Muscle layer of colon (tissue), 2 donors: ENCODE measurements around the gene NFYA.

Experiments
- H3K27ac ChIP-seq: one replicate; pipeline ENCODE4 v1.7.0; 2013; ENCODE audit warnings: low read depth, mild to moderate bottlenecking, low read length, moderate library complexity
- H3K27me3 ChIP-seq, 2 donors: one replicate each; pipeline ENCODE4 v1.7.0; 2013; ENCODE audit warnings: low read length in 2 of 2, mild to moderate bottlenecking in 2 of 2; ENCODE audit not compliant: insufficient read depth in 2 of 2, control insufficient read depth in 1 of 2
- H3K36me3 ChIP-seq: one replicate; pipeline ENCODE4 v1.7.0; 2013; ENCODE audit warnings: mild to moderate bottlenecking, low read length; ENCODE audit not compliant: insufficient read depth
- H3K4me1 ChIP-seq: one replicate; pipeline ENCODE4 v1.7.0; 2013; ENCODE audit warnings: mild to moderate bottlenecking, low read length; ENCODE audit not compliant: insufficient read depth
- H3K4me3 ChIP-seq, 2 donors: one replicate each; pipeline ENCODE4 v1.7.0; 2013; ENCODE audit warnings: low read length in 2 of 2, low read depth in 1 of 2, mild to moderate bottlenecking in 1 of 2, moderate library complexity in 1 of 2
- H3K9ac ChIP-seq: one replicate; pipeline ENCODE4 v1.7.0; 2013; ENCODE audit warnings: low read length
- H3K9me3 ChIP-seq: one replicate; pipeline ENCODE4 v1.7.0; 2013; ENCODE audit warnings: mild to moderate bottlenecking, low read length
- donor health status: abdominal sarcoma.
- donor health status: Adenocarcinoma of cecum.

Gene NFYA

GRCh38 chr6:41038205-41038604 is 34.6 kb upstream of the NFYA start:
- Histone ChIP-seq H3K9ac (no peak overlapping the region), H3K27ac (no peak overlapping the region), H3K4me3 (no peak overlapping the region), H3K36me3 (no peaks in the 10 kb centered on the region), H3K27me3 (no peaks in the 10 kb centered on the region), H3K4me1 (no peaks in the 10 kb centered on the region), H3K9me3 (no peaks in the 10 kb centered on the region)

DNA sequence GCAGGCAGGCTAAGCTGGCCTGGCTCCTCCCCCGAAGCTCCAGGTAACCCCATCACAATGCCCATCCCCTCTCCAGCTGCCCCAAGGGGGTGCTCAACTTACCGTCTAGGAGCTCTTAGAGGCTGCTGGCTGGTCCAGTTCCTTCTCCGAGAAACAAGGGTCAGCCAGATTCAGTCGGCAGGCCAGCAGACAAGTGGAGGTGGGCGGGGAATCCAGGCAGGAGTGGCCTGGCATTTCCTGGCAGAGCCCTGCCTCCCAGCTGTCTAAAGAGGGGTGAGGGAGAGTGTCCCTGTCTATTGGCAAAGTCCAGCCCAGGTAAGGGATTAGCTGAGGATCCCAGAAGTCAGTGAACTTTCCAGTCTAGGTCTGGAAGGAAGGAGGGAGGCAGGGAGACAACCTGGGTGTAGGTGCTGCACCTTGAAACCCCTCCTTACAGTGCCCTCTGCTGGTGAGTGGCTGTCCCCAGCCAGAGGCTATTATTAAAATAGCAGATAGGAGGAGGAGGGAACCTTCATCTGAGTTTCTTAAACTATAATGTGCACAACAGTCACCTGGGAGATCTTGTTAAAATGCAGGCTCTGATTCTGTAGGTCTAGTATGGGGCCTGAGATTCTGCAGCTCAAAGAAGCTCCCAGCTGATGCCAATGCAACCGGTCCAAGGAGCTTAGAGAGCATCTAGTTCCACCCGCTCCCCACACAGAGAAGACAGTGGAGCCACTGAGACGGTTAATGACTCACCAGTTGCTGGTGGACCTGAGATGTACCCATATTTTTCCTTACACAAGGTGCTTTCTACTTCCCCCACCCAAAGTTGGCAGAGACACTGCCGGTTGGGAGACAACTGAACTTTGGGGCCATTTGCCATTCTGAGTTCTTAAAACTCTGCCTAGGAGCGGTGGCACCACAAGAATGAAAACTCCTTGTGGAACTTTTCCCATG is 33.4 kb upstream of the NFYA start, which contains the start of gene UNC5CL:
TSS of gene UNC5CL (minus strand) at position 162 of the 939 bp plus-strand sequence. CDS start 4,147 bp downstream, outside the sequence.
- no peak within 1 kb of the TSS for H3K27ac ChIP-seq
- no peaks in the 10 kb centered on the region for H3K9me3 ChIP-seq
- H3K4me1 ChIP-seq, result no peaks in the 10 kb centered on the region
- H3K27me3 ChIP-seq, result no peaks in the 10 kb centered on the region
- H3K9ac ChIP-seq, result no peak within 1 kb of the TSS
- H3K4me3 ChIP-seq, result no peak within 1 kb of the TSS
- H3K36me3 ChIP-seq, result no peaks in the 10 kb centered on the region

GRCh38 chr6:41040101-41040939 is 32.5 kb upstream of the NFYA start:
- Histone ChIP-seq H3K4me3 (no peak overlapping the region), H3K9me3 (no peaks in the 10 kb centered on the region), H3K9ac (no peak overlapping the region), H3K27me3 (no peaks in the 10 kb centered on the region), H3K27ac (no peak overlapping the region), H3K36me3 (no peaks in the 10 kb centered on the region), H3K4me1 (no peaks in the 10 kb centered on the region)

- Histone ChIP-seq H3K9ac (no peak overlapping the region), H3K4me1 (no peaks in the 10 kb centered on the region), H3K4me3 (no peak overlapping the region), H3K27me3 (no peaks in the 10 kb centered on the region), H3K36me3 (no peaks in the 10 kb centered on the region), H3K9me3 (no peaks in the 10 kb centered on the region), H3K27ac (no peak overlapping the region)
Observed at GRCh38 chr6:41040940-41041536, 31.7 kb upstream of the NFYA start.

DNA sequence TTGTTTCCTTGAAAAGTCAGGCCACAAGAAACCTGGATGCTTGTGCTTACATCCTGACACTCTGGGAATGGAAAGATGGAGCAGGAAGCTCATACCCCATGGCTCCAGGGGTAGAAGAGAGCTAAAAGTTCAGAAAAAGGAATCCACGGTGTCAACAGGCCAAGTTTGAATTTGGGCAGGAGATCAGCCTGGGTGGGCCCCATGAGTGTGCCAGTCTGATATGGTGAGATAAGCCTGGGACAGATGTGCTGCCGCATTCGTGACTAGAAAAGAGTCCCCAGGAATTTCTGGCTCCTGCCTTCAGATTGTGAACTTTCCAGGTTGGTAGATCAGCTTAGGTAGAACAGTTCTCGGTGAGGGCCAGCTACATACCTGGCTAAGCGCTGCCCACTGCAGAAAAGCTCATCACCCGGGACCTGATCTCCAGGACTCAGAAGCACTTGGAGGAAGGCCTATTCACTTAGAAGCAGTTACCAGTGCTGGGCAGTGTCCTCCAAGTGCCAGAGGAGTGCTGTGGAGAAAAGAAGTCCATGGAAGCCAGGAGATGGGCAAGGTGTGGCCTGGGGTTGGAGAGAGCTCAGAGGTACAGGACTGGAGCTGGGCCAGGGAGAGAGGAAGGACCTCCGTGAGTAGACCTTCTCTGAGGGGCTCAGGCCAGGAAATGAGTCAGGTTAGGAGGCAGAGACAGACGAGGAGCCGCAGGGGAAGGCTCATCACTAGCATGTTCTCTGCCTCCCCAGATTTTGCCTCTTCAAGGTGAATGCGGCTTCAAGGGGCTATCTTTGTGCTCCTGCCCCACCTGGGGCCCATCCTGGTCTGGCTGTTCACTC is 30.3 kb upstream of the NFYA start, which contains the start of gene TSPO2:
TSS of gene TSPO2 (plus strand) at position 242 of the 830 bp plus-strand sequence. CDS start at position 761, 519 bp downstream.
- Histone ChIP-seq H3K4me1 (no peaks in the 10 kb centered on the region), H3K36me3 (no peaks in the 10 kb centered on the region), H3K9ac (no peak within 1 kb of the TSS), H3K9me3 (no peaks in the 10 kb centered on the region), H3K27me3 (no peaks in the 10 kb centered on the region), H3K4me3 (no peak within 1 kb of the TSS), H3K27ac (no peak within 1 kb of the TSS)

DNA sequence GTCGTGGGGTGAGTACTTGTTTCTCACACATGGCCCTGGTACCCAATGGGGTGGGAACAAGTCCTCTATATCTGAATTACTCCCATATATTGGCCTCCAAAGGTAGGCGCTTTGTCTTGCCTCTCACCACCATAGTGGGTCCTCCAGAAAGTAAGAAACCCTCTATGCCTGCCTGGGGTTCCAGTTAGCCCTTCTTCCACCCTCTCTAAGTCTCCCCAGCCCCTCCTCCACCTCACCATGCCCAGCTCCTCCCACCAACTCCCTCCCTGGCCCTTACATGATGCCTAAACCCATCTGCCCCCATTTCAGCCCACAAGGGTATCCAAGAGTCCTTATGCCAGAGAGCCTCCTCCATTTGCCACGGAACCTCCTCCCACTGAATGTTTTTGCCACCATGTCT is 29.6 kb upstream of the NFYA start:
- Histone ChIP-seq H3K4me3 (no peak overlapping the region), H3K4me1 (no peaks in the 10 kb centered on the region), H3K27me3 (no peaks in the 10 kb centered on the region), H3K27ac (no peak overlapping the region), H3K9ac (no peak overlapping the region), H3K36me3 (no peaks in the 10 kb centered on the region), H3K9me3 (no peaks in the 10 kb centered on the region)

DNA sequence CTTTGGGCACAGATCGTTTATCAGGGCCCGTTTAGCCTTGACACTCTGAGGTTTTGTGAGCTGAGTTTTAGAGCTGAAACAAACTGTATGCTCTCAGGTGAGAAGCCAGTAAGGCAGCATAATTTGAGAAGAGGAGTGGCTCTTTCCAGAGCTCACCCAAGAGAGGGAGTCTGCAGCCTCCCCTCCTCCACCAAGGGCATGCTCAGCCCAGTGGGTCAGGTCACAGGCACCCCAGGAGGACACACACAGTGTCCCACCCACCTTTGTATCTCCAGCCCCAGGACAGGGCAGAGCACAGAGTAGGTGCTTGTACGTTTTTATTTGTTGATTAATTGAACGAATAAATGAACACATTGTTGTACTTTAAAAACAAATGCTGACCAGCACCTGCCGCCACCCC is 27.1 kb upstream of the NFYA start:
- H3K27ac ChIP-seq, result no peak overlapping the region
- H3K27me3 ChIP-seq, result no peaks in the 10 kb centered on the region
- H3K36me3 ChIP-seq, result no peaks in the 10 kb centered on the region
- peaks cover 5% of the 10 kb centered on the region for H3K4me1 ChIP-seq
- no peak overlapping the region for H3K9ac ChIP-seq
- H3K4me3 ChIP-seq, result no peak overlapping the region
- H3K9me3 ChIP-seq, result no peaks in the 10 kb centered on the region

DNA sequence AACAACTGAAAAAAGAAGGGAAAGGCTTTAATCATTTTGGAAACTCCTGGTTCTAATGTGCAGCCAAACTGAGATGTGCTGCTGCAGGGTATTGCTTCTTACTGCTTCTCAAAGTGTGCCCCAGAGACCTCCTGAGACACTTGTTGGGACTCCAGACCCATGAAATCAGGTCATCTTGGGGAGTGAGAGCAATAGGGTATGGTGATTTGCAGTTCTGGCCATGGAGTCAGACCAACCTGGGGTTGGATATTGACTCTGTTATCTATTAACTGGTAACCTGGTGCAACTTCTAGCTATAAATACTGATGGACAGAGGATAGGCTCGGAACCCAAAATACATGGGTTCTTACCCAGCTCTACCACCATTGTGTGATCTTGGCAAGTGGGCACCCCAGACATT is 26.7 kb upstream of the NFYA start:
- Histone ChIP-seq H3K4me3 (no peak overlapping the region), H3K9ac (no peak overlapping the region), H3K9me3 (no peaks in the 10 kb centered on the region), H3K27ac (no peak overlapping the region), H3K4me1 (peaks cover 5% of the 10 kb centered on the region), H3K36me3 (no peaks in the 10 kb centered on the region), H3K27me3 (no peaks in the 10 kb centered on the region)

- Histone ChIP-seq H3K4me3 (no peak overlapping the region), H3K9ac (no peak overlapping the region), H3K4me1 (peaks cover 8% of the 10 kb centered on the region), H3K27ac (no peak overlapping the region), H3K27me3 (no peaks in the 10 kb centered on the region), H3K36me3 (no peaks in the 10 kb centered on the region), H3K9me3 (no peaks in the 10 kb centered on the region)
Observed at GRCh38 chr6:41047306-41047705, 25.5 kb upstream of the NFYA start.

DNA sequence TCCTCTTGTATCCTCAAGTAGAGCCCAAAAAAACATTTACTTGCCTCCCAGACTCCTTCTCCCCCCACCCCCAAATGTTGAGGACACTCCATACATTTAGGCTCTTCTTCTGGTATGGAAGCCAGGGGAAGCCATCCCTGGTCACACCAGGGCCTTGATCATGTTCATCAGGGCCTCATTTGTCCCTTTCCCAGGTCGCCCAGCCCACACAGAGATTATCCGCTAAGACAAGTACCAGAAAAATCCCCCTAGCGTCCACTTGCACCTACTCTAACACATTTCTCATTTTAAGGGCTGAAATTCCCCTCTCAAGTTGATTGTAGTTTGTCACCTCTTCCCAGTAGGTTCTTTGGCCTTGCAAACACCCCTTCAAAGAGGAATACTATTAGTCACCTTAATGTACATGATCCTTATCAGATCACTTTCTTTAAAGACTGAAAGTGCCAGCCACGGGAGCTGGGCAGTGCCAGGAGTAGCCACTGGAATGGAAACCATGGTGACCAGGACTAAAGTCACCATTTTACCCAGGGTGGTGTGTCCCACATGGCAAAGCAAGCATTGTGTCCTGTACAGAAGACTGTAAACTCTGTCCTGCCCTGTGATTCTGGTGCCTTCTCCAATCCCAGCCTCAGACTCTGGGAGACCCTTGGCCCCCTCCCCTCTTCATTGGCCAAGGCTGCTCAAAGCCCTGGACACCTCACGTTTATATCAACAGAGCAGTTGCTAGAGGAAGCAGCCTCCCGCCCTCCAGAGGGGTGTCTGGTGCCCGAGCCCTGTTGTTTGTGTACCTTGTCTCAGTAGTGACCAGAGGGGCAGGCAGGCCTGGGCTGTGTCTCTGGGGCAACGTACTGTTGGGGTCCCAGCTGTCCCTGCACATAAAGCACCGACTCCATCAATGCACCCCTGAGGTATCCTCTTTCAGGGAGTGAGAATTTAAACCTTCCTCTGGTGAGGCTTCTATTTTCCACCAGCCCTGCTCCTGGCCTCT is 24.7 kb upstream of the NFYA start:
- H3K9me3 ChIP-seq, result no peaks in the 10 kb centered on the region
- no peak overlapping the region for H3K27ac ChIP-seq
- H3K9ac ChIP-seq, result no peak overlapping the region
- no peaks in the 10 kb centered on the region for H3K36me3 ChIP-seq
- no peak overlapping the region for H3K4me3 ChIP-seq
- H3K27me3 ChIP-seq, result no peaks in the 10 kb centered on the region
- peaks cover 15% of the 10 kb centered on the region for H3K4me1 ChIP-seq
